ENCODE measurements around the gene MFSD11. TPM values are rescaled to one million over a fixed set of nuclear protein-coding genes. Genes with fewer than 3 reads are reported as not detected.
A peak's percentile ranks its signal among the peaks of the same experiment; 100 is the strongest.

Gene MFSD11
- total and polyA plus RNA-seq, 7 donors = 6.6 to 46.2 (median 27.5) TPM

GRCh38 chr17:76704805-76705204 is 33.1 kb upstream of the MFSD11 start:
- Histone ChIP-seq H3K4me3 (no peak overlapping the region), H3K27ac (peak overlapping the region; percentile 97 to 99 (median 98)), H3K36me3 (no peaks in the 10 kb centered on the region), H3K4me1 (peaks cover 0 to 93% (median 84%) of the 10 kb centered on the region in 4 donors), H3K27me3 (no peaks in the 10 kb centered on the region), H3K9me3 (no peaks in the 10 kb centered on the region)
- intact Hi-C loops (cut with DNase I) = no loop called here
- peak; percentile 55 for DNase-seq
- WGBS, 2 donors = 57 to 81% methylated on average over 4 of the region's 4 CpGs
- TF ChIP-seq POLR2AphosphoS5 (IDR thresholded peaks at IDR 0.05) = no peak
- no peak for TF ChIP-seq EP300 (IDR thresholded peaks at IDR 0.05)
- no peak for TF ChIP-seq POLR2A (IDR thresholded peaks at IDR 0.05)
- TF ChIP-seq, protein P1, sequence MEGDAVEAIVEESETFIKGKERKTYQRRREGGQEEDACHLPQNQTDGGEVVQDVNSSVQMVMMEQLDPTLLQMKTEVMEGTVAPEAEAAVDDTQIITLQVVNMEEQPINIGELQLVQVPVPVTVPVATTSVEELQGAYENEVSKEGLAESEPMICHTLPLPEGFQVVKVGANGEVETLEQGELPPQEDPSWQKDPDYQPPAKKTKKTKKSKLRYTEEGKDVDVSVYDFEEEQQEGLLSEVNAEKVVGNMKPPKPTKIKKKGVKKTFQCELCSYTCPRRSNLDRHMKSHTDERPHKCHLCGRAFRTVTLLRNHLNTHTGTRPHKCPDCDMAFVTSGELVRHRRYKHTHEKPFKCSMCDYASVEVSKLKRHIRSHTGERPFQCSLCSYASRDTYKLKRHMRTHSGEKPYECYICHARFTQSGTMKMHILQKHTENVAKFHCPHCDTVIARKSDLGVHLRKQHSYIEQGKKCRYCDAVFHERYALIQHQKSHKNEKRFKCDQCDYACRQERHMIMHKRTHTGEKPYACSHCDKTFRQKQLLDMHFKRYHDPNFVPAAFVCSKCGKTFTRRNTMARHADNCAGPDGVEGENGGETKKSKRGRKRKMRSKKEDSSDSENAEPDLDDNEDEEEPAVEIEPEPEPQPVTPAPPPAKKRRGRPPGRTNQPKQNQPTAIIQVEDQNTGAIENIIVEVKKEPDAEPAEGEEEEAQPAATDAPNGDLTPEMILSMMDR (IDR thresholded peaks at IDR 0.05) = no peak

GRCh38 chr17:76706817-76707216 is 31.1 kb upstream of the MFSD11 start:
- no peak for DNase-seq
- WGBS, 2 donors = 80 to 86% methylated on average over 3 of the region's 3 CpGs
- H3K27me3 ChIP-seq = no peaks in the 10 kb centered on the region
- intact Hi-C loops (cut with DNase I) = no loop called here
- H3K36me3 ChIP-seq = no peaks in the 10 kb centered on the region
- TF ChIP-seq, protein P1 (IDR thresholded peaks at IDR 0.05) = no peak
- TF ChIP-seq POLR2AphosphoS5 (IDR thresholded peaks at IDR 0.05) (no peak), POLR2A (IDR thresholded peaks at IDR 0.05) (no peak), EP300 (IDR thresholded peaks at IDR 0.05) (no peak)
- H3K4me3 ChIP-seq = no peak overlapping the region
- H3K4me1 ChIP-seq = peaks cover 0 to 82% (median 73%) of the 10 kb centered on the region in 4 donors
- H3K27ac ChIP-seq = peak overlapping the region; percentile 97 to 100 (median 98)
- H3K9me3 ChIP-seq = no peaks in the 10 kb centered on the region

DNA sequence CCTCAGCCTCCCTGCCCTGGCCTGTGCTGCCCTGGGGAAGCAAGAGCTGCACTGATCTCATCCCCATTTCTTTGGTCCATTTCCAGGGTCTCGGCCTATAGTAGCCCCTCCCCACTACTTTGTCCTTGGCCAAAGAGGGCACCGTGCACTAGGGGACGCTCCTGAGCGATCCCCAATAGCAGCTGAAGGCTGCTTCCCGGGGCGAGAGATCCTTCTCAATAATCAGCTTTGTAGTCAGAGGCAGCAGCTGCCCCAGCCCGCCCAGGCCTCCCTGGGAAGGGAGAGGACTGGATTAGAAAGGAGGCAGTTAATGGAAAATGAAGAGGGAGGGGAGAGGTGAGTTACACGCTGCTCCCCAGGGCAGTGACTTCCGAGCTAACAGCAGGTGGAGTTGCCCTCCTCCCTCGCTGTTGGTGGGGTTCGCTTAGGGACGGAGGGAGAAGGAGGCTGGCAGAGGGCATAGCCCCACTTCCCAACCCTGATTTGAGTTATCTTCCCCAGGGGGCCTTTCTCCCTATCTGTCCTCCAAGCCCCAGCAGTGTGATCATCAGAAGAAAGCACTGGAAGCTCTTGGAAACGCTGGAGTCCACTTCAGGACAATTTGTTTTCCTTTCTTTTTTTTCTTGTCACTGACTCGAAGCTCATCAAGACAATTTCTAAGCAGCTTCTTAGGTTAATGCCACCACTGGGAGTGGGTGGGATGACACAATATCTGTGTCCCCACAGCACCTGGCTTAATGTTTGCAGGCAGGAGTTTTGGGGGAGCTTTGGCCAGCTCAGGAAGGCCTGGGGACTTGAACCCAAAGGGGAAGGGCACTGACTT is 29.7 kb upstream of the MFSD11 start:
- H3K27ac ChIP-seq = peak overlapping the region; percentile 97 to 100 (median 98)
- DNase-seq = peak; percentile 73
- TF ChIP-seq POLR2A (IDR thresholded peaks at IDR 0.05) (no peak), POLR2AphosphoS5 (IDR thresholded peaks at IDR 0.05) (peak in 1 of 4 donors; percentile 9), EP300 (IDR thresholded peaks at IDR 0.05) (no peak)
- TF ChIP-seq, protein P1 (IDR thresholded peaks at IDR 0.05) = peak in 2 of 4 experiments; percentile 22 to 39
- H3K9me3 ChIP-seq = no peaks in the 10 kb centered on the region
- no peaks in the 10 kb centered on the region for H3K27me3 ChIP-seq
- intact Hi-C loops (cut with DNase I) = no loop called here
- H3K36me3 ChIP-seq = peaks cover 0 to 6% (median 0%) of the 10 kb centered on the region in 4 donors
- H3K4me1 ChIP-seq = peaks cover 0 to 77% (median 63%) of the 10 kb centered on the region in 4 donors
- 76 to 83% methylated on average over 14 of the region's 14 CpGs for WGBS, 2 donors
- peak overlapping the region; percentile 68 to 94 (median 78) for H3K4me3 ChIP-seq

GRCh38 chr17:76709077-76709950 is 28.6 kb upstream of the MFSD11 start:
- 77 to 85% methylated on average over 29 of the region's 29 CpGs for WGBS, 2 donors
- intact Hi-C loops (cut with DNase I) = no loop called here
- TF ChIP-seq EP300 (IDR thresholded peaks at IDR 0.05) (peak in 3 of 4 donors; percentile 47 to 80 (median 53)), POLR2AphosphoS5 (IDR thresholded peaks at IDR 0.05) (peak; percentile 64 to 94 (median 88)), POLR2A (IDR thresholded peaks at IDR 0.05) (peak; percentile 48 to 74)
- TF ChIP-seq, protein P1 (IDR thresholded peaks at IDR 0.05) = peak in 1 of 4 experiments; percentile 26
- peak; percentile 96 for DNase-seq
- no peaks in the 10 kb centered on the region for H3K27me3 ChIP-seq
- H3K4me3 ChIP-seq = peak overlapping the region; percentile 68 to 94 (median 78)
- H3K4me1 ChIP-seq = peaks cover 0 to 72% (median 58%) of the 10 kb centered on the region in 4 donors
- no peaks in the 10 kb centered on the region for H3K9me3 ChIP-seq
- H3K27ac ChIP-seq = peak overlapping the region; percentile 97 to 100 (median 98)
- H3K36me3 ChIP-seq = peaks cover 0 to 14% (median 3%) of the 10 kb centered on the region in 4 donors

Data from sigmoid colon (tissue), 7 donors.